GM18507 (cell line): ENCODE results near the gene CCDC85C.

Source experiments
- DNase-seq: peaks from one replicate; pipeline ENCODE4 v3.0.0; 2011; ENCODE audit warnings: low read depth; ENCODE audit not compliant: insufficient read length; ENCODE audit errors: extremely low spot score
- FAIRE-seq: peaks from 2 replicates; lab custom pipeline; 2011; peaks lifted over from hg19 to GRCh38; lab: Jason Lieb, UNC

Gene CCDC85C

DNA sequence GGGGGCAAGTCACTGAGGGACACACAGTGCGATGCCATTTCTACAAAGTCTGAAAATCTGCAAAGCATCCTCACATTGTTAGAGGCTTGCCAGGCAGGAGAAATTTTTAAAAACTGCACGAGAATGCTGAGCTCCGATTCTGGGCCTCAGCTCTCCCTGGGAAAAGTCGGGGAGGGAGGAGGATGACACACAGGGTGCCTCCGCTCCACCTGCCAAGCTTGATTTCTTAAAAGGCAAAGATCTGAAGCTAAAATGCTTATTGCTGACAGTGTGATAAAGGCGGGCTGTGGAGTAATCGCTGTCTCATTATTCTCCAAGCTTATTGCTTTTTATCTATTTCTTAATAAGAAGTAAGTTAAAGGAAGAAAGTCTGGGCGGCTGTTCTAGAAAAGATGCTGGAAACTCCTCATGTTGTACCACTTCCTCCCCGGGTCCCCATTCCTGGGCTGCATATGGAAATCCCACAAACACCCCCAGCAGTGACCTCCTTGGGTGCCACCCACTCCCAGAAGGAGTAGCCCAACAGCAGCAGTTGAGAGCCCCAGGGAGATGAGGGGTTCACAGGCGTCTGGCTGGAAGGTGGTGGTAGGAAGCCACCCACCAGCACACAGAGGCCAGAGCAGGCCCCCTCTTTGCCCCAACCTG is 55.0 kb downstream of the CCDC85C start:
- no peak for DNase-seq
- FAIRE-seq = no peak

DNA sequence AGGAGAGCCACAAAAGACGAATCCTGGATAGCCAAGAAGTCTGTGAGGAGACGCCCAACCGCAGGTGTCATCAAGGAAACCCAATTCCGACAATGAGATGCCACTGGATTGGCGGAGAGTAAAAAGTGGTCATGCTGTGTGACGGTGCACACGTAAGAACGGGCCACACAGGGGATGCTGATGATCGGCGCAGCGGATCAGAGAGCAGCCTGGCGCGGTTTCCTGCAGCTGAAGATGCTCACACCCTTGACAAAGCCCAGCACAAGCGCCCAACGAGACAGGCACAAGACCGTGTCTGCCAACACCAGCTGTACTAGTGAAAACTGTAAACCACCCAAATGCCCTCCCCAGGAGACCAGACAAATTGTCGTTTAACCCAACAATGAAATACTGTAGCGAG is 55.8 kb downstream of the CCDC85C start:
- DNase-seq (no peak), FAIRE-seq (no peak)

DNA sequence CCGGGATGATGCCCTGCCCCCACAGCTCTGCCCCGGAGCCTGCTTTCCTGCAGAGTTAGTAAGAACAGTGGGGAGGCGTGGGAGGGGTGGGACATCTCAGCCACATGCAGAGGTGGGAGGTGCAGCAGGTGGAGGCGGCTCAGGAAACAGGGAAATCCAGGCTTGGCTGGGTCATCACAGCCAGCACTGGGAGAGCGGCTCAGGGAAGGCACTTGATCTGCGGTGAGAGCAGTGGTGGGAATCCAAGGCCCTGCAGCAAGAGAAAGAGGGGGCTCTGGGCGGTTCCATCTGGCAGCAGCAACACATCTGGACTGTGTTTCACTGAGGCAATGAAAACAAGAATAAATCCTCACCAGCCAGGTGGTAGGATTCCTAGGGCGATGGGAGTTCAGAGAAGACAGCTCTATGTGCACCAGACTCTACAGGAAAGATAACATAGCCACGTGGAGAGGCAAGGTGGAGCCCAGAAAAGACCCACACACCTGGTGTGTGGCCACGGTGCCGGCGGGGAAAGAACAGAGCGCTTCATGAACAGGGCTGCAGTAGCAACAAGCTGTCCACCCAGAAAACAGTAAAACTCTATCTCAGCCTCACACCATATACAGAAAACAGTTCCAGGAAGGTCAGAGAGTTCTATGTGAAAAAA is 57.6 kb downstream of the CCDC85C start:
- DNase-seq (no peak), FAIRE-seq (no peak)

DNA sequence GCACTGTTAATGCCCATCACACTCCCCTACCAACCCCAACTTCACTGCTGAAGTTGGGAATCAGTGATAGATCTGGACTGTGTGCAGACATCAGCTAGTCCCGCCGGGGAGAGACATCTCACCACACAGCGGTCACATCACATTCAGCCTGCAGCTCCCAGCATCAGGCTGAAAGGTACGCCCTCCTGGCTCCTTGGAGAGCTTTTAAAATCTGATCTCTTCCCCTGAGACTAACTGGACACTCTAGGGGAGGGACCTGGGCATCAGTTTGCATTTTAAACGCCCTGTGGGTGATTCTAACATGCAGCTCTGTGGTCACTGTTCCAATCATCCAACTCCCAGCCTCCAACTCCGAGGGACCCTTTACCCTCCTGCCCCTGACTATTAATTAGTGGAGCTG is 58.4 kb downstream of the CCDC85C start:
- FAIRE-seq (no peak), DNase-seq (no peak)

DNA sequence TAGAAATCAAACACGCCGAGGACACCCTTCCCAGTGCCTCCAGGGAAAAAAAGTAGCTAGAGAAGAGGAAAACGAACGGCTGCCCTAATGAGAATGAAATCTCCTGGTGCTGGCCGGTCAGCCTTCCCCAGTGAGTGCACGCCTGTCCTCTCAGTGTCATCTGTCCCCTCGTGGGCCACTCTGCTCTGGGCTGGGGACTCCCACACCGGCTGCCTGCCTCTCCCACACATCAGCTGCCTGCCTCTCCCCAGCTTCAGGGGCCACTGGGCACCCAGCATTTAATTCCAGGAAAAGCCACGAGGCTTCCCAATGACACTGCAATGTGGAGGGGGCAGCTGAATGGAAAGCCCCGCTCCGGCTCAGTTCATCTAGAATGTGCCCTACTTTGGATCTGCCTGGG is 59.0 kb downstream of the CCDC85C start:
- FAIRE-seq (no peak), DNase-seq (no peak)

DNA sequence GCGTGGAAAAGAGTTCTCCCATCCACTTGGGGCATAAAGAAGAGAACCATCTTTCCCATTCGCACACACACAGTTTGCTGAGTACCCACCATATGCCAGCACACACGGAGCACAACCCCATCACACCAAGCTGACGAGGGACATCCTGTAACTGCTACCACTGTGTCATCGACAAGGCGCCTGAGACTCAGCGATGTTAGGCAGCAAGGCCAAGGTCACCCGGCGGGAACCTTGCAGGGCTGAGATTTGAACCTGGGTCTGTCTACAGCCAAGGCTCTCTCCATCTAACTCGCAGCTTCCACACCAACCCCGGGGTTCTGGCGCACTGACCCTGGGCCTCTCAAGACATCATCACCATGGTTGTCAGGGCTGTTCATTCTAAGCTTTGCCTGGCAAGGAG is 60.0 kb downstream of the CCDC85C start:
- DNase-seq (no peak), FAIRE-seq (no peak)

DNA sequence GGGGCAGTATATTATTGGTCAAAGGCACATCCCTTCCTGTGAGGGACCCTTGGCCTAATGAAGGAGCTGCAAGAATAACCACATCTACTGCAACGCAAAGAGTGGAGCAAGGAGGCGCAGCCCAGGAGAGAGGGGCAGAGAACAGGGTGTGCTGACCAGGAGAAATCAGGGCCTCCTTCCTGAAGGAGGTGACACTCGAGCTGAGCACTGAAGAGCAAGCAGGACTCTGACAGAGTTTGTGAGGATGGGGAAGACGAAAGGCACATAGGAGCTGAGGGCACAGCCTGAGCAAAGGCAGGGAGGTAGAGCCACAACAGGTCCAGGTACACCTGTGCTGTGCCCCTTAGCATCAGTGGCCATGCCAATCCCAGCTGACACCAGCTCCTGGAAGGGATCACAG is 60.6 kb downstream of the CCDC85C start:
- FAIRE-seq = no peak
- no peak for DNase-seq

DNA sequence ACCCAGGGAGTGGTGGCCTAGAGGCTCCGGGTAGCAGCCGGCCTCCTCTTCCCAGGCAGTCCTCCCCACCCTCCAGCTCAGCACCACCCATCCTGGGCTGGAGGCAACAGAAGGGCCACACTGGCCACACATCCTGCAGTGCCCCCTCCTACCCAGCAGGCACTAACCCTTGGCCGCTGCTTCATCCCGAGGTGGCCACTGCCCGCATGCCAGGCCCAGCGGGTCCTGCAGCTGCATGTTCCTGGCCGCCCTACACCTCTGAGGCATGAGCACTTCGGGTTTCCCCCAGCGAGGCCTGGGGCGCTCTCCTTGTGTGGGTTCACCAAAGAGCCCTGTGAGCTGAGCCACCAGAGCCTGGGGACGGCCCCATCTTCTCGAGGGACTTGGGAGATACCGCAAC is 61.4 kb downstream of the CCDC85C start:
- DNase-seq = no peak
- no peak for FAIRE-seq

DNA sequence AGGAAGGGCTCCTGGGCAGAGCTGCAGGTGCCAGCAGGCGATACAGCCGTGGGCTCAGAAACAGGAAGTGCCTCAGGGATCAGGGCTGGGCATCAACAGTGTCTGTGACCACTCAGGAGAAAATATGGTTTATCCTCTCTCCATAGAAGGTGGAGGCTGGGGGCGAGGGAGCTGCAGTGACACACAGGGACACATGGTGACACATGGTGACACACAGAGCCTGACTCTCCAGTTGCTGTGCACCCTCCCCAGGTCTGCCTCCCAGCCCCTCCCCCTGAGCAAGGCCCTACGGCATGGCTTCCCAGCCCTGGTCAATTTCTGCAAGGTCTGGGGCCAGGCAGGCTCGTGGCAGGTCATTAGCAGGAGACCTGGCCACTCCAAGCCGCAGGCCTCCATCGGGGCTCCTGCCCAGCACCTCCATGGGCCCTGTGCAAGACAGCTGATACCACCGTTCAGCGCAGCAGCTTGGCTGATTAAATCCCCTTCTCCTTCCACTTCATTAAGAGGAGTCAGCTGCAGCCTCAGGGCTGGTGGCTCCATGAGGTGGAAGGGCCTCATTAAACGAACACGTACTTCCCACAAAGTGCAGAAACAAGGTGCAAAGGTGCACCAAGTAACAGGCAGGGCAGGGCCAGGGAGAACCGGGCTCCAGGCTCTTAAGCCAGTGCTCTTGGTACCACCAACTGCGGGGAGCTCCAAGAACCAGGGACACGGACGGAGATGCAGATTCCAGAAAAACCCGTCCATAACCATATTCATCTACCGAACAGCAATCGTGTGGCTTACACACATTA is 62.1 kb downstream of the CCDC85C start:
- DNase-seq = no peak
- FAIRE-seq = no peak

DNA sequence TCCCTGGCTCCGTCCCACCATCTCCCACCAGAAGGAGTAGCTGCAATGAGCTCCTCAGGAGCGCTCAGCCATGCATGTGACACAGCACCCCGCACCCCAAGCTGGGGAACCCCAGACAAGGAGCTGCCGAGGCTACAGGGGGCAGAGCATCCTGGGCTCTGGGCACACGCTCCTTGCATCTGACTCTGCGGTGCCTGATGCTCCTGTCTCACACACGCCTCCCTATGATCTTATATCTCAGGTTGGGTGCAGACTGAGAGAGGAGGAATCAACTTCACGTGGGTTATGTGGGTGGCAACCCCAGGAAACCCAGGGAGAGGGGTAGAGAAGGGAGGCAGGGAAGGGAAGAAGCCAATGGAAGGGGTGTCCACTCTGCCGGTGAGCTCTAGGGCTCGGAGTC is 62.8 kb downstream of the CCDC85C start:
- no peak for DNase-seq

DNA sequence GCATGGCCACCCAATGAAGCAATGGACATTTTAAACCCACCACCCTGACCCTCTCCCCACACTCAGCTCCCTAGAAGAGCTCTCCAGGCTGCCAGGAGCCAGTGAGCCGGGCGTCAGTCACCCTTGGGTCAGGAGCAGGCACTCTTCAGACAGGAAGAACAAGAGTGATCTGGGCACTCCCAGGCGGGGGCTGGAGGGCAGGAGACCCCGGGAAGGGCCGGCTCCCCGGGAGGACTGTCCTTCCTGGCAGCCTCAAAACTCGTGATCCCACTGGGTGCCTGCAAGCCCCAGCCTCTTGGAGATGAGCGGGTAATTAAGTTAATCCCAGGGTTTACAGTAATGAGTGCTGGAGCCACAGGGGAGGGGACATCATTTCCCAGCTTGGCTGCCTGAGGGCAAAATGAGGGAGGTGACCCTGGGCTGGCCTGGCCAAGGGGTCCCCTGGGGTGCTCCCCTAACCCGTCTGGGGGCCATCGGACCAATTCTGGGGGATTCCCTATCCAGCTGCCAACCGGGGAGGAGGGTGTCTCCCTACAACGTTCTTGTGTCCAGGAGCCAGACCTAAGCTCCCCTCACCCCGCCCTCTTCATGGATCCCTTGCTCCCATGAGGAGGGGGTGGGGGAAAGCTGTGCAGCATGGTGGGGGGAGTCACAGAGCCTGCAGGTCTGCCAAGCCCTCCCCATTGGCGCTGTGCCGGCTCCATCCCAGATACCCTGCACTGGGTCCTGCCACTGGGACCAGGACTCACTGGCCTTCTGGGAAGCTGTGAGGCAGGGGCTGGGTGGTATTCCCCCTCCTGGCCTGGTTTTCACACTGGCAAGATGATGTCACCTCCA is 63.6 kb downstream of the CCDC85C start:
- DNase-seq (no peak), FAIRE-seq (no peak)

More for the DNA sequence above, 62.8 kb downstream of the CCDC85C start:
- no peak for FAIRE-seq

DNA sequence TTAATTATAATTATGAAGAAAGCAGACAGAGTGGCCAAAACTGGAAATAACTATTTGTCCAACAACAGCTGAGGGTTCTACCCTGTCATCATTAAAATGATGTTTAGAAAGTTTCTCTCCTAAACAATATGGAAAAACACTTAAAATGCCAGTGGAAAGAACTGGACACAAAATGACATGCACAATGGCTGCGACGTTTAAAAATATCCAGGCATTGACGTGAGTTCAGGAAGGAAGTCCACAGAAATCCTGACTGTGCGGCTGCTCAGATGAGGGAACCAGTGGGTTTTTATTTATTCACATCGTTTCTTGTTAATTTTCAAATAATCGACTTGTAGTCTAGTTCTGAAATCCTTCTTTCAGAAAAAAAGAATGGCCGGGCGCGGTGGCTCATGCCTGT is 64.5 kb downstream of the CCDC85C start:
- FAIRE-seq = no peak

DNA sequence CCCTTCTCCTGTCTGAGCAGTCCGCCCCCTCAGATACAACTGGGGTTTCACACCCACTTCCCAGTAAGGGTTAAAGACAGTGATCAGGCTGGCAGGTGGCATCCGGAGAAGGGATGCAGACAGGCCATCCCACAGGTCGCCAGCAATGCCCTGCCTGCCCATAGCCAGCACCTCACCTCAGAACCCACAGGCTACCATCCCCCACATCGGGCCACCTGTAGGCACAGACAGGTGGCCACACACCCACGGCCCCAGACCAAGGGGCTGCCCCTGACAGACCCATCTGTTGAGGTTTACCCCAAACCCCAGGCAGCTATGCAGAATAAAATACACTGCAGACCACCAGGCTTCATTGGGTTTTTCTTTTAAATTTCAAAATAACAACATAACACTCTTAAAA is 65.3 kb downstream of the CCDC85C start:
- FAIRE-seq (no peak), DNase-seq (no peak)

More for the DNA sequence above, 64.5 kb downstream of the CCDC85C start:
- no peak for DNase-seq

DNA sequence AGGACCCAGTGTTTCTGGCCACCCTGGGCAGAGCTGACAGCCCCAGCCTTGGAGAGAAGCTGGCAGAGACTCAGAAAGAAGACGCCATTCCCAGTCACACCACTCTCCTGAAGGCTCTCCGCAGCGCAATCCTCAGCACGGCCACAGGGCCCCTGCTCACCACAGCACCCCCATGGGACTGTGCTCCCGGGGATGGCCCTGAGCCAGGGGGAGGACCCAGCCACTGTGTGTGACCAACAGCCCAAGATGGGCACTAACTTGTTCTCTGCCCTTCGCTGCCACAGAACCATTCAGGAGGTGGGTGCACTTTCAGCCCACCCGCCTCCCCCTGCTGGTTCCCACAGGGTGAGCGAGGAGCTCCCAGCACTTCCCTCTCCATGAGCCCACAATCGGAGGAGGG is 65.7 kb downstream of the CCDC85C start:
- FAIRE-seq (no peak), DNase-seq (no peak)

DNA sequence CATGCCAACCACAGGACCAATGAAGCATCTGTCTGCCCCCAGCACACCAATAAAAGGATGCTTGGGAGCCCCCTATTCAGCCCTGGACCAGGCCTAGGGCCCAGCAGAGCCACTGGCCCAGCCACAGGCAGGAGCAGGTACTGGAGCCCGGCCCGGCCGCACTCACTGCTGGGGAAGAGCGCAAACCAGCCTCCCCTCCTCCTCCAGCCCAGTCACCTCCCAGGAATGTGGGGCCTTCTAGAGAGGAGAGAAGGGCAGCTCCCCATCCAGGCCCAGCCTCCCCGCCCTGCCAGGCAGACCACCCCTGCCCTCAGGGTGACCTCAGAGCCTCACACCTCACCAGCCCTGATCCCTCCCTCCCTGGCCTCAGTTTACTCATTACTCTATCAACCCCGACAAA is 66.6 kb downstream of the CCDC85C start:
- no peak for FAIRE-seq
- no peak for DNase-seq

DNA sequence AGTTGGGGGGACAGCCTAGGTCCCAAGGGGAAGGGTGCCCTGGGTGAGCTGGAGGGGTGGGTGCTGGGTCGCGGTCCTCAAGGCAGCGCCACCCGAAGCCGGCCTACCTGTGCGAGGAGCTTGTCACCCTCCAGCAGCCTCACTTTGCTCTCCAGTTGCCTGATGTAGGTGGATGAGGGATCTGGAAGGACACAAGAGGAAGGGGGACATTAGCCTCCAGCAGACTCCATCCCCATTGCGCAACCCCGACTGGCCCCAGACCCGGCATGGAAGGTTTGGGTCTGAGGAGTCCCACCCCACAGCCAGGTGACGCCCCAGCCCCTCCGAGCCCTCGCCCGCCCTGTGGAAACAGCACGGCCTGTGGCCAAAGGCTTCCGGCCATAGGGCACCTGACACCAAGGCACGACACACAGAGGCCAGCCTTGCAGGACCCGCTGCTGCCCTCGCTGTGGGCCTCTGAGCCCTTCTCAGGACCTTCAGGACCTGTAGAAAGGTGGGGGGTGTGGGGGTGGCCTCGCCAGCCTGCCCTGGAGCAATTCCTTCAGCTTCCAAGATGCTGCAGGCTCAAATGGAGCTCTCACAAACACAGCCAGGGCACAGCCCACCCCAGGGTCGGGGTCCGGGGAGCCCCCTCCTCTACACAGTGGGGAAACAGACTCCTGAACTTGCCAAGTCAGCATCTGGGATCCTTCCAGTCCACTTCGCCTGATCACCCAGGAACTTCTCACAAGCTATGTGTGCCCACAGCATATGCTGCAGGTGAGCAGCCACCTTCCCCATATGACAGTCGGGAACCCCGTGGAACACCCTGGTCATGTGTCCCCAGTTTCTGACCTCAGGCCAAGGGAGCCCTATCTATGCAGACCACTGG is 67.9 kb downstream of the CCDC85C start:
- FAIRE-seq (no peak), DNase-seq (no peak)

DNA sequence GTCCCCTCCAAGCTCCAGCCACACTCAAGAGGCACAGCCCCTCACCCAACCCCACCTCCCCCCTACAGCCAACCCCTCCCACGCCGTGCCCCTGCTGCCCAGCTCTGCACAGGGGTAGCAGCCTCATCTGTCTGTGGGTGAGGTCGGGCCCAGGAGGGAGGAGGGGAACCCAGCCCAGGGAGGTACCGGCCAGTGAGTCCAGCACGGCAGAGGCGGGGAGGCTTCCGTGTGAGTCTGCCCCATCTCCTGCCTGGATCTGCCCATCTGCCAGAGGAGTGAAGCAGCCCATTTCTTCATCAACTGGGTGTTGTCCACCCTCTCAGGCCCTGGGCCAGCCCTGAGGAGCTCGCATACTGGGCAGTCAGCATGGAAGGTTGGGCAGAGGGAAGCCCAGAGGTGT is 68.6 kb downstream of the CCDC85C start:
- FAIRE-seq (no peak), DNase-seq (no peak)

DNA sequence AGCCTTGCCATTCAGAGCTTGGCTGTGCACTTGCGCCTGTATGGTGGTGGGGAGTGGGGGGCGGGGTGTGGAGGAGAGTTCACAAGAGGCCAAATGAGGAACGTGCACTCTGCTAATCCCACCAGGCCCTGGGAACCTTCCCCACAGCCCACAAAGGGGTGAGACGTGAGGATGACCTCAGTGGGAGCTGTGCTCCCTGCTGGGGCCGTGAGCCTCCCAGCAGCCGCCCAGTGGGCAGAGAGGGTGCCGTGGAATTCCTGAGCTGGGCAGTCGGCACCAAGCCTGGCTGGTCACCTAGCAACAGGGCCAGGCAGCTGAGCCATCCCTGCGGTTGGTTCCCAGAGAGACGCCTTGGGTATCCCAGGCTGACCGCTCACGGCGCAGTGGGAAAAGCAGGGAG is 69.1 kb downstream of the CCDC85C start:
- no peak for DNase-seq

DNA sequence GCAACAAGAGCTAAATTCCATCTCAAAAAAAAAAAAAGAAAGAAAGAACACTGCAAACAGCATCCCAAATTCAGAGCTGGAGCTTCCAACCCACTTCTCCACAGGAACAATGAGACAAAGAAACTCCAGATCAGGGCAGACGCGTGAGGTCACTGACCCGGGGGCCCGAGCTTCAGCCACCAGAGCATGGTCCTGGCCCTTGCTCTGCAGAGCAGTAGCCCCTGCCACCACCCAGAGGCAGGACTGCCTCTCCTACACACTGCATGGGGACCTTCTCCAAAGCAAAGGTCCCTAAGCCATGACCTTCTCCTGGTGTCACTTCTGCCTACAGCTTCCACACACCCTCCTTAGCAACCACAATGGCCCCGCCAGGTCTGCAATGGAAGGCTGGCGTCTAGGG is 69.7 kb downstream of the CCDC85C start:
- FAIRE-seq (no peak), DNase-seq (no peak)

More for the DNA sequence above, 69.1 kb downstream of the CCDC85C start:
- no peak for FAIRE-seq
